ENCODE results near the gene NRXN3.

DNA sequence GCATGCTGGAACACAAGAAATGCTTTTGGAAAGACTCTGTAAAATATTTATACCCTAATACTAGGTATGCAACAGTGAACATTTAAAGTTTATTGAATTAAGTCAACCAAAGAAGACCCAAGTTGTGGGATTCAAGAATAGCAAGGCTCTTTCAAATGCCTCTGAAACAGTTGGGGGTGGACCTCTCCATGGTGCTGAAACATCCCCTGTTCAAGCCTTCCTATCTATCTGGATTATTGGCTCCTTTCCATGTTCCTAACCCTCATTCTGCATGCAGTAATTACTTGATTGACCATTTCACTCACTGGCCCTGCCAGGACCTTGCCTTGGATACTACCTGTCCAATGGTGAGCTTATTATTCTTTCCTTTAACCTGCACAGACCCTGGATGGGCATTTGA is 349.7 kb downstream of the NRXN3 start:
- TF ChIP-seq, protein P1, sequence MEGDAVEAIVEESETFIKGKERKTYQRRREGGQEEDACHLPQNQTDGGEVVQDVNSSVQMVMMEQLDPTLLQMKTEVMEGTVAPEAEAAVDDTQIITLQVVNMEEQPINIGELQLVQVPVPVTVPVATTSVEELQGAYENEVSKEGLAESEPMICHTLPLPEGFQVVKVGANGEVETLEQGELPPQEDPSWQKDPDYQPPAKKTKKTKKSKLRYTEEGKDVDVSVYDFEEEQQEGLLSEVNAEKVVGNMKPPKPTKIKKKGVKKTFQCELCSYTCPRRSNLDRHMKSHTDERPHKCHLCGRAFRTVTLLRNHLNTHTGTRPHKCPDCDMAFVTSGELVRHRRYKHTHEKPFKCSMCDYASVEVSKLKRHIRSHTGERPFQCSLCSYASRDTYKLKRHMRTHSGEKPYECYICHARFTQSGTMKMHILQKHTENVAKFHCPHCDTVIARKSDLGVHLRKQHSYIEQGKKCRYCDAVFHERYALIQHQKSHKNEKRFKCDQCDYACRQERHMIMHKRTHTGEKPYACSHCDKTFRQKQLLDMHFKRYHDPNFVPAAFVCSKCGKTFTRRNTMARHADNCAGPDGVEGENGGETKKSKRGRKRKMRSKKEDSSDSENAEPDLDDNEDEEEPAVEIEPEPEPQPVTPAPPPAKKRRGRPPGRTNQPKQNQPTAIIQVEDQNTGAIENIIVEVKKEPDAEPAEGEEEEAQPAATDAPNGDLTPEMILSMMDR (conservative IDR thresholded peaks at IDR 0.05 in 1 of 2, IDR thresholded peaks at IDR 0.05 in 1 of 2; ENCODE audit: low read depth in 1 of 2, low read length in 2 of 2), result no peak
- TF ChIP-seq EZH2 (IDR thresholded peaks at IDR 0.05; ENCODE audit: low read length, missing control alignments), result no peak

Data from fibroblast of lung (primary cell).